ENCODE results near the gene YIF1A. TPM values are rescaled to one million over a fixed set of nuclear protein-coding genes. Genes with fewer than 3 reads are reported as not detected.
A peak's percentile ranks its signal among the peaks of the same experiment; 100 is the strongest.

YIF1A gene
- total and polyA plus RNA-seq, 4 donors = 93.0 to 136 (median 117) TPM

DNA sequence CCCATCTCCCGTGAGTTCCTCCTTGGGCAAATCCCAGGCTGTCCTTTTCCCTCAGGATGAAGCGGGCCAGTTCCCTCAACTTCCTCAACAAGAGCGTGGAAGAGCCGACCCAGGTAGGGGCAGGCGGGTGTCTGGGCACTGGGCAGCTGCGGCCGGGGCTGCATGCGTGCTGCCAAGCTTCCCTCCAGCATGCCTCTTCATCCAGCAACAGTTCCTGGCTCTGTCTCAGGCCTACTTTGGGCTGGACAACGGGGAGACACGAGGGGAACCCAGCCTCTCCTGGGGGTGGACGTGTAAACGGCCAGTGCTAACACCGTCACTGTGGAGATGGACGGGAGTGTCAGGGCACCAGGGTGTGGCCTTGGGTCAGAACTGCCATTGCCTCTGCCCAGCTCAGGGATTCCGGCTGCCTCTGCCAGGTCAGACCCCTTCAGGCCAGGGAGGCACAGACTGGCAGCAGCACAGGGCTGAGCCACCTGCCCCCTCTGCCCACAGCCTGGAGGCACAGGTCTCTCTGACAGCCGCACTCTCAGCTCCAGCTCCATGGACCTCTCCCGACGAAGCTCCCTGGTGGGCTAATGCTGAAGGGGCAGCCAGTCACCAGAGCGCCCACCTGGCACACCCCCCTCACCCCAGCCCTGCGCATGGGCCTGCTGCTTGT is 22.4 kb downstream of the YIF1A start:
- H3K4me3 ChIP-seq (ENCODE audit: low read depth in 1 of 3, low read length in 3 of 3) = no peak overlapping the region
- H3K27me3 ChIP-seq (ENCODE audit: control insufficient read depth in 4 of 4, insufficient read depth in 4 of 4, low read length in 3 of 4) = no peaks in the 10 kb centered on the region
- H3K27ac ChIP-seq (ENCODE audit: low read depth in 1 of 2, low read length in 2 of 2) = peak overlapping the region in 1 of 2 donors; percentile 53
- H3K9me3 ChIP-seq (ENCODE audit: control insufficient read depth in 4 of 4, low read length in 3 of 4) = no peaks in the 10 kb centered on the region
- H3K36me3 ChIP-seq (ENCODE audit: control insufficient read depth in 4 of 4, insufficient read depth in 3 of 4, low read depth in 1 of 4, low read length in 3 of 4) = peaks cover 0 to 7% (median 0%) of the 10 kb centered on the region in 4 donors
- H3K4me1 ChIP-seq (ENCODE audit: control insufficient read depth in 4 of 4, insufficient read depth in 4 of 4, low read length in 3 of 4) = peaks cover 4 to 23% (median 17%) of the 10 kb centered on the region in 4 donors
- H3K9ac ChIP-seq (ENCODE audit: low read depth in 1 of 2, low read length in 2 of 2) = no peak overlapping the region
- TF ChIP-seq SP1 (IDR thresholded peaks at IDR 0.05) = no peak
- TF ChIP-seq FOXA1 (IDR thresholded peaks at IDR 0.05) = no peak
- TF ChIP-seq, protein P1, sequence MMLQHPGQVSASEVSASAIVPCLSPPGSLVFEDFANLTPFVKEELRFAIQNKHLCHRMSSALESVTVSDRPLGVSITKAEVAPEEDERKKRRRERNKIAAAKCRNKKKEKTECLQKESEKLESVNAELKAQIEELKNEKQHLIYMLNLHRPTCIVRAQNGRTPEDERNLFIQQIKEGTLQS (IDR thresholded peaks at IDR 0.05) = no peak
- TF ChIP-seq RXRA (IDR thresholded peaks at IDR 0.05) = no peak
- no peak for TF ChIP-seq EGR1 (IDR thresholded peaks at IDR 0.05; ENCODE audit: low read depth in 2 of 2)
- no peak for TF ChIP-seq NR2F2 (IDR thresholded peaks at IDR 0.05)
- TF ChIP-seq YY1 (IDR thresholded peaks at IDR 0.05) = no peak
- TF ChIP-seq RAD21 (IDR thresholded peaks at IDR 0.05) = no peak
- no peak for TF ChIP-seq JUND (IDR thresholded peaks at IDR 0.05)
- no peak for TF ChIP-seq HNF4G (IDR thresholded peaks at IDR 0.05)
- no peak for TF ChIP-seq GABPA (IDR thresholded peaks at IDR 0.05 in 1 of 2, conservative IDR thresholded peaks at IDR 0.05 in 1 of 2)
- no peak for TF ChIP-seq HNF4A (conservative IDR thresholded peaks at IDR 0.05)
- TF ChIP-seq ZBTB33 (IDR thresholded peaks at IDR 0.05) = no peak
- TF ChIP-seq, protein P2, sequence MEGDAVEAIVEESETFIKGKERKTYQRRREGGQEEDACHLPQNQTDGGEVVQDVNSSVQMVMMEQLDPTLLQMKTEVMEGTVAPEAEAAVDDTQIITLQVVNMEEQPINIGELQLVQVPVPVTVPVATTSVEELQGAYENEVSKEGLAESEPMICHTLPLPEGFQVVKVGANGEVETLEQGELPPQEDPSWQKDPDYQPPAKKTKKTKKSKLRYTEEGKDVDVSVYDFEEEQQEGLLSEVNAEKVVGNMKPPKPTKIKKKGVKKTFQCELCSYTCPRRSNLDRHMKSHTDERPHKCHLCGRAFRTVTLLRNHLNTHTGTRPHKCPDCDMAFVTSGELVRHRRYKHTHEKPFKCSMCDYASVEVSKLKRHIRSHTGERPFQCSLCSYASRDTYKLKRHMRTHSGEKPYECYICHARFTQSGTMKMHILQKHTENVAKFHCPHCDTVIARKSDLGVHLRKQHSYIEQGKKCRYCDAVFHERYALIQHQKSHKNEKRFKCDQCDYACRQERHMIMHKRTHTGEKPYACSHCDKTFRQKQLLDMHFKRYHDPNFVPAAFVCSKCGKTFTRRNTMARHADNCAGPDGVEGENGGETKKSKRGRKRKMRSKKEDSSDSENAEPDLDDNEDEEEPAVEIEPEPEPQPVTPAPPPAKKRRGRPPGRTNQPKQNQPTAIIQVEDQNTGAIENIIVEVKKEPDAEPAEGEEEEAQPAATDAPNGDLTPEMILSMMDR (IDR thresholded peaks at IDR 0.05; ENCODE audit: low read depth, low read length, missing input control) = no peak
- WGBS = 90% methylated on average over 20 of the region's 20 CpGs
- no peak for DNase-seq (ENCODE audit: low spot score)

GRCh38 chr11:66265531-66266377 is 23.2 kb downstream of the YIF1A start:
- H3K27ac ChIP-seq (ENCODE audit: low read depth in 1 of 2, low read length in 2 of 2) = no peak overlapping the region
- 96% methylated on average over 26 of the region's 26 CpGs for WGBS
- no peak for TF ChIP-seq GABPA (IDR thresholded peaks at IDR 0.05 in 1 of 2, conservative IDR thresholded peaks at IDR 0.05 in 1 of 2)

More at GRCh38 chr11:66265531-66266377, 23.2 kb downstream of the YIF1A start:
- Histone ChIP-seq H3K9ac (ENCODE audit: low read depth in 1 of 2, low read length in 2 of 2) (no peak overlapping the region), H3K4me1 (ENCODE audit: control insufficient read depth in 4 of 4, insufficient read depth in 4 of 4, low read length in 3 of 4) (peaks cover 4 to 23% (median 17%) of the 10 kb centered on the region in 4 donors), H3K36me3 (ENCODE audit: control insufficient read depth in 4 of 4, insufficient read depth in 3 of 4, low read depth in 1 of 4, low read length in 3 of 4) (peaks cover 0 to 6% (median under 1%) of the 10 kb centered on the region in 4 donors), H3K4me3 (ENCODE audit: low read depth in 1 of 3, low read length in 3 of 3) (no peak overlapping the region), H3K9me3 (ENCODE audit: control insufficient read depth in 4 of 4, low read length in 3 of 4) (no peaks in the 10 kb centered on the region), H3K27me3 (ENCODE audit: control insufficient read depth in 4 of 4, insufficient read depth in 4 of 4, low read length in 3 of 4) (no peaks in the 10 kb centered on the region)
- no peak for DNase-seq (ENCODE audit: low spot score)
